Measurements from ENCODE around the gene CDH19. TPM values are rescaled to one million over a fixed set of nuclear protein-coding genes. Genes with fewer than 3 reads are reported as not detected.

Gene CDH19
- polyA plus RNA-seq, 4 donors = 0.46 to 1.3 (median 0.68) TPM

DNA sequence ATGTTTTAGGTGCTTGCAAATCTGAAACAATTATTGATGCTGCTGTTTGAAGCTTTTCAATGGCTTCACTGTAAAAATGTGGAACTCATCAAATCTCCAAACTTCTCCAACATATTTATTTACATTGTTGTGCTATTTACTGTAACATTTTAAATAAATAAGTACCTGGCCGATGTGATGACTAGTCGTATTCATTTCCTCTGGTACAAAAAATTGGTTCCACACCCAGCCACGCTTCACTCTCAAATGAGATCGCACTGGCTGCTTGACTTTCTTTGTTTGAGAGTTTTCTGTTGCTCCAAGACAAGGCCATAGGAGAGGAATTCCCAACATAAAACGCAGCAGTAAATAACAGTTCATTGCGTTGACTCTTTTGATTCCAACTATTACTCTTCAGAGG, 32.0 kb downstream of the CDH19 start:
- DNase-seq (ENCODE audit: low read depth in 4 of 4, low spot score in 3 of 4) = no peak

DNA sequence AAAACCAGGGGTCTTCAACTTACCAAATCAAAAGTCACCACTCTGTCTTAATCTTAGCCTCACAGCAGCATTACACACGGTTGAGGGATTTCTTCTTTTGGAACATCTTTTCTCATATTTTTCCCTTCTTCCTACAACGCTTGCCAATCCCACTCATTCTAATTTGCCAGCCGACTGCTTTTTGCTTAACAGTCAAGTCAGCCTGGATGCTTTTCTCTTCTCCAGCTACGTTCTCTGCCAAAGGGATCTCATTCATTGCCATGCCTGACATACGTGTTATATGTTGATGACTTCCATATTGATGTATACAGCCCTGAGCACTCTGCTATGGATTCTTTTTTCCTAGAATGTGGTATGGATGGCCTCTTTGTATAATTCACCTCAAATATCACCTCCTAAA, 37.3 kb downstream of the CDH19 start:
- DNase-seq (ENCODE audit: low read depth in 4 of 4, low spot score in 3 of 4) = no peak

- DNase-seq (ENCODE audit: low read depth in 4 of 4, low spot score in 3 of 4) = no peak
Observed at GRCh38 chr18:66564236-66564635, 39.7 kb downstream of the CDH19 start.

GRCh38 chr18:66562279-66562678, 41.6 kb downstream of the CDH19 start:
- DNase-seq (ENCODE audit: low read depth in 4 of 4, low spot score in 3 of 4) = no peak

DNA sequence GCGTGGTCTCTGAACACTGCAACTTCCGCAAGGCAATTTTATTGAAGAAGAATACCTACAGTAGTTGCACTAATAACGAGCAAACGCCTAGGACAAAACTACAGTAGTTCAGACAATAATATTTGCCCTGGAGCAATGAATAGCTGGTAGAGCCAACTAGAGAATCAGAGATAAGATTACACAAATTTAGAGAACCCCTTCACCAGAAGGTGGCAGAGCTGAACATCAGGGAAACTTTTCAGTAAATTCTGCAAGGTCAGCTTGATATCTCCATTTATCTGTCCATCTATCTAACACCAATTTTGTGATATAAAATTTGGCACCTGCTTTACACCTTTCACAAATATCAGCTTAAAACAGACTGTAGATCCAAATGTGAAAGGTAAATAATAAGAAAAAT, 43.8 kb downstream of the CDH19 start:
- DNase-seq (ENCODE audit: low read depth in 4 of 4, low spot score in 3 of 4) = no peak

DNA sequence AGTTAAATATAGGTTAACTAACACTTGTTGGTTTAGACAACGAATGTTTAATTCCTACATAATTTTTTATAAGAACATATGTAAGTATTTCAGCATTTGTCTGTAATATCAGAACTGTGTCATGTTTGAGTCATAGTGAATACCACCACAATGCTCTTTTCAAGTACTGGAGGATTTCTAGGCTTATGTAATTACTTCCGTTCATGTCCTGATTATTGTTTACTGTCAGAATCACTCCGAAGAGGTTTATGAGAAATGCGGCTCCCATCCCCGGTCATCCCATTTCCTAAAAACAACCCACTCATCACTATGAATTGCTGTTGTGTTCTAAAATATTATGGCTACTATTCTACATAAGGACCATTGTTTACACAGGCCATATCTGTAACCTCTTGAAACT, 45.1 kb downstream of the CDH19 start:
- DNase-seq (ENCODE audit: low read depth in 4 of 4, low spot score in 3 of 4) = no peak

GRCh38 chr18:66557091-66557490, 46.8 kb downstream of the CDH19 start:
- DNase-seq (ENCODE audit: low read depth in 4 of 4, low spot score in 3 of 4) = no peak

DNA sequence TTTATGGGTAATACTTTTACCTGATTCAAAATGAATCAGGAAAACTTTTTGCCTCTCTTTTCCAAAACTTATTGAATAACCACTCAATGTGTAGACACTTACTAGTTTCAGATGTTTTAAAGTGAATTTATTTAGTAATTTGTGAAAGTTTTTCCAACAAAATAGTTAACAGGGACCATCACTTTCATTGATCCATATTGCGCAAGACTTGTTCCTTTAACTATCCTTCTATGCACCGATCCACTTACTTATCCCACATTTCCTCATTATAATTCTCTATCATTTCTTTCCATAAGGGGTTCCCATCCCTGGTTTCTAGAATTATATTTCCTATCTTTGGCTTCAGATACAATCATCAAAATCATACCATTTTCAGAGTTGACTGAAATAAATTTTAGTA, 48.3 kb downstream of the CDH19 start:
- DNase-seq (ENCODE audit: low read depth in 4 of 4, low spot score in 3 of 4) = no peak

DNA sequence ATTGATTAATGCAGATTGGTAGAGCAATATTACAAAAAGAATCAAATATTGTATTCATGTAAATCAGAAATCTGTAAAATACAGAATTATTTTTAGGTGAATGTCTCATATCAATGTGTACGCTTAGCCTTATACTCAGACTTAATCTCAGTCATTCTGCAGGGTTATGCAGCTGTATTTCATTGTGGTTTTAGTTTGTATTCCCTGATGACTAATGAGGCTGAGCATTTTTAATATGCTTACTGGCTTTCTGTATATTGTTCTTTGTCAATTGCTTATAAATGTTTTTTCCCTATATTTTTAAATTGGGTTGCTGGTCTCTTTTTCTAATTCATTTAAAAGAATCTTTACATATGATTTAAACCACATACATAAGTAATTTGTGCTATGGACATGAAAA, 50.1 kb downstream of the CDH19 start:
- no peak for DNase-seq (ENCODE audit: low read depth in 4 of 4, low spot score in 3 of 4)

GRCh38 chr18:66550366-66550765, 53.5 kb downstream of the CDH19 start:
- peak in 1 of 4 donors; percentile 13 for DNase-seq (ENCODE audit: low read depth in 4 of 4, low spot score in 3 of 4)

DNA sequence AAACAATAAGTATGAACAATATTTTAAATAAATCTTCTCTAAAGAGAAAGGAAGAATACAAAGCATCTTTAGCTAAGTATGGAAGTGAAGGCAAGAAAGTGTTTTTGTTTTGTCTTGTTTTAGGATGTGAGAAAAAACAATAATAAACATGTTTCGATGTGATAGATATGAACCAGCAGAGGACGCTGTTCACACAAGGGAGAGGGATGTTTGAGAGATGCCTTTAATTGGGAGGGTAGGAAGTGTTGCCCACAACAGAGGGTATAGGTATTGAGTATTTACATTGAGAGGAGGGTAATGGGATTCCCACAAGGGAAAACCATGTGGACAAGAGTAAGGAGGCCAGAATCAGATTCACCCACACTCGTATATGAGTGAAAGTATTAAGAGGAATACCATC, 55.1 kb downstream of the CDH19 start:
- DNase-seq (ENCODE audit: low read depth in 4 of 4, low spot score in 3 of 4) = no peak

DNA sequence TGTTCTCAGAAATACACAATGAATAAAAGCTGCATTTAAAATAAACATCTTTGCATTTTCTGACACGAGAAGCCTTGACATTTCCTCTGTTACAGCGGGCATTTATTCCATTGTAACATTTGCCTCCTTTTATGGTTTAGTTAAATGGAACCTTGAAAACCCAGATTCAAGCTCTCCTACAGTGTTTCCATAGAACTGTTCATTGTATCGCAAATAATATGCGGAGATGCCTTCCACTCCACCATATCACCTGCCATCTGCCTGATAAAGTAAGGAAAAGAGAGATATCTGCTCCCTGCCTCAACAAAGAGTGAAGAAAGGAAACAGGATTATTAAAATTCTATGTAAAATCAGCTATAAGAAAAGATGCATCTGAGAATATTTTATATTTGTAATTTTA, 69.8 kb downstream of the CDH19 start:
- DNase-seq (ENCODE audit: low read depth in 4 of 4, low spot score in 3 of 4) = no peak

- no peak for DNase-seq (ENCODE audit: low read depth in 4 of 4, low spot score in 3 of 4)
Observed at GRCh38 chr18:66533693-66534092, 70.2 kb downstream of the CDH19 start.

DNA sequence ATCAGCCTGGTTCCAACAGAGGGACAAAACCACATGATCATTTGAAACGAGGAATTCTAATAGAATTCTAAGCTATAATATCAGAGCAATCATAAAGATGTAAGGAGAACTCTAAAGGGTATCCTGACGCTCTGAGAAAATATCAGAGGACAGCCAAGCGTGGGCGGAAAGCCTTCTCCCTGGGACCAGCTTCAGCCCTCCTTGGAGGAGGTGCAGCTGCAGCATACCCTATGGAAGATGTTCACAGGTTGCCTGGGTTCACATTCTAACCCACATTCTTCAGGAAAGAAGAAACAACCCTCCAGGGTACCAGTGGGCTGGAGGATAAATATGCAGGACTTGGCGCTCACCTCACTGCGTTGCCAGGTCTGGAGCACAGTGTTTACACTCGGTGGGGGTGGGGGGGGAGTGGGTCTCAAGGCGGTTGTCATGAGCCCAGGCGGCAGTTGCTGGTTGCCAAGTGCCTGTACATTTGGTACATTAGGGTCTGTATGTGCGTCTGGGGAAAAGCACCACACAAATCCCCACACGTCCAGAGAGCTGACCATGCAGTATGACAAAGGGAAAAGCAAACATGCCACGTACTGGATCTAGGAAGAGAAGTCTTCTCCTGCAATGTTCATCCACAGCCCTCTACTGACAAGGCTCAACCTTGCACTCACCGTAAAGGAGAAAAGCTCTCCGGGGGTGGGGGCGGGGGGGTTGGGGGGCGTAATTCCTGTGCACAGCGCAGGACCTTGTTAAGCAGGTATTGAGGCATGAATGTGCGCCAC, 80.5 kb downstream of the CDH19 start:
- no peak for DNase-seq (ENCODE audit: low read depth in 4 of 4, low spot score in 3 of 4)

DNA sequence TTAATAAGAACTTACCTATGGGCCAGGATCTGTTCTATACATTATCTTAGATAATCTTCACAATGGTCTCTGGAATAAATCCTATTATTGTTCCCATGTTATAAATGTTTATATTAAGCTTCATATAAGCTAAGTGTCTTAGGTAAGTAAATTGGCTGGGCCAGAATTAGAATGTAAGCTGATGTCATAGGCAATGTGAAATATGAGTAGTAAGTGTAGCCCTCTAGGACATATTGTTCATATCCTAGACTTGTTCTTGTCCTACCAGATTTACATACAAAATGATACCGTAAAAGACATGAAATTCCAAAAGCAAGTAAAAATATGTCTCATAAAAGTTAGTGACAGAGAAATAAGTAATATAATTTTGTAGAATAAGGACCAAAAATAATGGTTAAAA, 89.9 kb downstream of the CDH19 start:
- DNase-seq (ENCODE audit: low read depth in 4 of 4, low spot score in 3 of 4) = no peak

- no peak for DNase-seq (ENCODE audit: low read depth in 4 of 4, low spot score in 3 of 4)
Observed at GRCh38 chr18:66511792-66512191, 92.1 kb downstream of the CDH19 start.

DNA sequence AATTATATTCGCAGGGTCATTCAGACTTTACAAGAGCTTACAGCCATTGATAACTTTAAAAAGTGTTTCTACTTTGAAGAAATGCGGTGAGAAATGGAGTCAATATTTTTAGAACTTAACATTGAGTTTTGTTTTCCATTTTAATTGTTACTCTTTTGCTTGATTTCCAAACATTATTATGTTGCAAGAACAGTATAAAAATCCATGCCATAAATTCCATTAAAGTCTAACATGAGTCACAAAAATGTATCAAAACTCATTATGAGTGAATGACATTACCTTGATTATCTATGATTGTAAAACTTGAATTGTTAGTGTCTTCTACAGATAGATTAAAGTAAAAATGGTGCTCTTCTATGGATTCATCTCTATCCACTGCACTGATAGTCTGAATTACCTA, 92.6 kb downstream of the CDH19 start:
- no peak for DNase-seq (ENCODE audit: low read depth in 4 of 4, low spot score in 3 of 4)

DNA sequence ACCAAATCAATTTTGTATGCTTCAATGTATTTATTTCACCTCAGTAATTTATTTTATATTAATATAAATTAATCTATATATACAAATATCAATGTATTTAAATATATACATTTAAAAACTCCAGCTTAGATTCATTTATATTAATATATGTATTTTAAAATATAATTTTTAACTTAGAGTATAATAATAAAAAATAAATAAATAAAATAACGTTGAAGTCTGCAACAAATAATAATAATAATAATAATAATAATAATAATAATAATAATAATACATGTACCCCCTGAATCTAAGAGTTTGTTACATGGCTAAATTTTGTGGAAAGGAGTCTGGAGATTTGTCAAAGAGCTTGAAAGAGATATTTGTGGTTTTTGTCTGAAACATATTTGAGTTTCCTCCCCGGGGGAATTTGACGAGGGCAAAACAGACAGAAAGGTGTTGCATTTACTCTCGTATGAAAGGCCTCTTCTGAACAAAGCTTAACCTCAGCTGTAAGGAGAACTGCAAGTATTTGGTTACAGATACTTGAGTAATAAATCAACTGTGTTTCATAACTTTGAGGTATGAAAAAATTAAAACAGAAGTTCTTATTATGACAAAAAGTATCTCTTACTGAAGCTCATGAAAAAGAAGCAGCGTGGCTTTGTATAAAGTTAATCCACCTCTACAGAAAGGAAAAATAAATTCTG, 93.4 kb downstream of the CDH19 start:
- DNase-seq (ENCODE audit: low read depth in 4 of 4, low spot score in 3 of 4) = no peak

DNA sequence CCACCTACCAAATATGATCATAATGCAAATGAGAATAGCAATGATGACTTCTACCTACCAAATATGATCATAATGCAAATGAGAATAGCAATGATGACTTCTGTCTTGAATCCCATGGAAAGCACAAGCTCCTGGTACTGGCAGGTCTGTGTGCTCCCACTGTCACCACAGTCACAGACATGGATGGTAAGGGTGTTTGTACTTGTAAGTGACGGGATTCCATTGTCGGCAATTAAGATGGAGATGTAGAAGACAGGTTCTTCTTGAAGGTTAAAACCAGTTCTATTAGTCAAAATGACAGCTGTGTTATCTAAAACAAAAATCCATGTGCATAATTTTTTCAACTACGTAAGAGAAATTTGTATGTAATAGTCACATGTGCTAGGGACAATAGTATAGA, 95.0 kb downstream of the CDH19 start:
- DNase-seq (ENCODE audit: low read depth in 4 of 4, low spot score in 3 of 4) = no peak

- DNase-seq (ENCODE audit: low read depth in 4 of 4, low spot score in 3 of 4) = no peak
Observed at GRCh38 chr18:66506178-66506577, 97.7 kb downstream of the CDH19 start.

DNA sequence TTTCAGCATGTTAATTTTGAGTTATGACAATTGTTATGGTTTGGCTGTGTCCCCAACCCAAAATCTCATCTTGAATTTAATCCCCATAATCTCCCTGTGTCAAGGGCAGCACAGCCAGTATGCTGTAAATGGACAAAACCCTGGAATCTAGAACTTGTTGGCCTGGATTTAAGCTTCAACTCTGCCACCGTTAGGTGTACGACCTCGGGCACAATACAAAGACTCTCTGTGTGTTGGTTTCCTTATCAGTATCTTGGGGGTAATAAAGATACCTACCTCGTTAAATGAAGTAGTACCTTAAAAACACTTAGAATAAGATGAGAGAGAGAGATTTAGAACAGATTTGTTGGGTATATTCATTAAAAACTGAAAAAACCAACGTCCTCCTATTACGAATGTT, 106.5 kb downstream of the CDH19 start:
- DNase-seq (ENCODE audit: low read depth in 4 of 4, low spot score in 3 of 4) = no peak

GRCh38 chr18:66495844-66496243, 108.0 kb downstream of the CDH19 start:
- DNase-seq (ENCODE audit: low read depth in 4 of 4, low spot score in 3 of 4) = peak; percentile 52 to 68 (median 64)

Measured in right renal pelvis (tissue), 4 donors.